H1 (cell line): Measurements from ENCODE around the gene MOK. TPM values are rescaled to one million over a fixed set of nuclear protein-coding genes. Genes with fewer than 3 reads are reported as not detected.

Source experiments
- CTCF ChIA-PET: fragments of 300-600 bp; sonication (Branson Sonifier 250); formaldehyde crosslinking; loops from one replicate; lab custom pipeline; 2021; ENCODE audit not compliant: partially characterized antibody; lab: Charles Lee
- POLR2A ChIA-PET: fragments of 300-600 bp; sonication (Branson Sonifier 250); formaldehyde crosslinking; loops from one replicate; lab custom pipeline; 2021; ENCODE audit warnings: inconsistent platforms; ENCODE audit not compliant: partially characterized antibody; lab: Charles Lee
- DNase-seq, 2 experiments: peaks; one replicate each; pipeline versions ENCODE4 v3.0.0 to v3.0.0-alpha.2; 2010 to 2022; ENCODE audit warnings: low spot score in 2 of 2, low read depth in 1 of 2, mixed read lengths in 1 of 2
- FAIRE-seq: peaks from 2 replicates; lab custom pipeline; 2011; peaks lifted over from hg19 to GRCh38; lab: Jason Lieb, UNC
- H2AFZ ChIP-seq: 2 replicates; pipeline ENCODE4 v1.8.1; 2012; ENCODE audit warnings: low read length, inconsistent platforms
- H2AK5ac ChIP-seq: 2 replicates; pipeline ENCODE4 v1.6.1; 2013; ENCODE audit warnings: low read depth, low read length
- H2BK120ac ChIP-seq: replicated peaks from 2 replicates; pipeline ENCODE3; 2013; ENCODE audit warnings: low read depth, low read length, inconsistent platforms
- H2BK12ac ChIP-seq: 2 replicates; pipeline ENCODE4 v1.6.1; 2013; ENCODE audit warnings: low read depth, low read length
- H2BK15ac ChIP-seq: 2 replicates; pipeline ENCODE4 v1.6.1; 2013; ENCODE audit warnings: low read length
- H2BK20ac ChIP-seq: 2 replicates; pipeline ENCODE4 v1.6.1; 2013; ENCODE audit warnings: low read length
- H2BK5ac ChIP-seq: 2 replicates; pipeline ENCODE4 v1.6.1; 2013; ENCODE audit warnings: low read depth, low read length
- H3K14ac ChIP-seq: 2 replicates; pipeline ENCODE4 v1.6.1; 2013; ENCODE audit warnings: inconsistent platforms; ENCODE audit not compliant: insufficient read length
- H3K18ac ChIP-seq: 2 replicates; pipeline ENCODE4 v1.6.1; 2013; ENCODE audit warnings: low read length; ENCODE audit errors: extremely low read depth
- H3K23ac ChIP-seq: 2 replicates; pipeline ENCODE4 v1.6.1; 2013; ENCODE audit warnings: inconsistent platforms; ENCODE audit not compliant: insufficient read length
- H3K23me2 ChIP-seq: 2 replicates; pipeline ENCODE4 v1.6.1; 2013; ENCODE audit warnings: low read depth, low read length
- H3K27ac ChIP-seq: 2 replicates; pipeline ENCODE4 v1.6.1; 2011; ENCODE audit warnings: low read depth, low read length, inconsistent platforms
- H3K27me3 ChIP-seq, 4 experiments: replicated peaks in 1 of 4; 1 replicate in 1 of 4; 2 replicates in 3 of 4; pipeline versions ENCODE4 v1.6.1 to v1.8.1; 2011 to 2013; ENCODE audit warnings: low read length in 3 of 4, mild to moderate bottlenecking in 3 of 4, inconsistent platforms in 2 of 4, mixed read lengths in 2 of 4, moderate library complexity in 1 of 4; ENCODE audit not compliant: control insufficient read depth in 3 of 4, insufficient read depth in 3 of 4; ENCODE audit errors: extremely low read depth in 1 of 4
- H3K36me3 ChIP-seq, 4 experiments: 2 replicates each; pipeline versions ENCODE4 v1.6.1 to v1.8.1; 2011 to 2013; ENCODE audit warnings: mild to moderate bottlenecking in 4 of 4, low read length in 3 of 4, moderate library complexity in 2 of 4, control low read depth in 1 of 4, inconsistent platforms in 1 of 4; ENCODE audit not compliant: insufficient read depth in 4 of 4, control insufficient read depth in 2 of 4
- H3K4ac ChIP-seq: replicated peaks from 2 replicates; pipeline ENCODE3; 2013; ENCODE audit warnings: low read length, low read depth, mixed read lengths, inconsistent platforms; ENCODE audit not compliant: insufficient read length
- H3K4me1 ChIP-seq, 4 experiments: replicated peaks in 1 of 4; 1 replicate in 1 of 4; 2 replicates in 3 of 4; pipeline versions ENCODE4 v1.6.1 to v1.8.1; 2011 to 2013; ENCODE audit warnings: low read length in 3 of 4, inconsistent platforms in 2 of 4, mixed read lengths in 1 of 4; ENCODE audit not compliant: insufficient read depth in 4 of 4, control insufficient read depth in 3 of 4
- H3K4me2 ChIP-seq, 2 experiments: 2 replicates each; pipeline versions ENCODE4 v1.6.1 to v1.8.1; 2011 to 2013; ENCODE audit warnings: low read depth in 2 of 2, low read length in 2 of 2, control low read depth in 1 of 2, inconsistent platforms in 1 of 2, mild to moderate bottlenecking in 1 of 2; ENCODE audit not compliant: insufficient read depth in 1 of 2
- H3K4me3 ChIP-seq, 4 experiments: fragments of 200-600, 300-600 bp in 1 of 4; sonication (generic), shearing (Covaris generic), sonication (Bioruptor Twin) in 1 of 4; 2 replicates each; pipeline versions ENCODE4 v1.5.1 to v1.8.1; 2011 to 2016; ENCODE audit warnings: low read length in 4 of 4, low read depth in 3 of 4, control low read depth in 2 of 4, inconsistent platforms in 2 of 4, mild to moderate bottlenecking in 2 of 4, mixed read lengths in 1 of 4, moderate library complexity in 1 of 4; ENCODE audit not compliant: insufficient read depth in 2 of 4; ENCODE audit errors: extremely low read depth in 1 of 4
- H3K56ac ChIP-seq: replicated peaks from 2 replicates; pipeline ENCODE3; 2013; ENCODE audit warnings: low read depth, mild to moderate bottlenecking, mixed read lengths, low read length, inconsistent platforms; ENCODE audit not compliant: insufficient read length
- H3K79me1 ChIP-seq: 2 replicates; pipeline ENCODE4 v1.6.1; 2013; ENCODE audit warnings: low read depth, low read length, control low read depth
- H3K79me2 ChIP-seq, 2 experiments: 2 replicates each; pipeline versions ENCODE4 v1.6.1 to v1.8.1; 2012 to 2013; ENCODE audit warnings: low read length in 2 of 2, mild to moderate bottlenecking in 2 of 2, inconsistent platforms in 1 of 2; ENCODE audit not compliant: insufficient read depth in 2 of 2, control insufficient read depth in 1 of 2
- H3K9ac ChIP-seq, 4 experiments: replicated peaks in 1 of 4; 1 replicate in 1 of 4; 2 replicates in 3 of 4; pipeline versions ENCODE4 v1.6.1 to v1.8.1; 2011 to 2013; ENCODE audit warnings: low read depth in 3 of 4, low read length in 3 of 4, control low read depth in 2 of 4, mild to moderate bottlenecking in 2 of 4, moderate library complexity in 2 of 4, inconsistent platforms in 1 of 4; ENCODE audit errors: extremely low read depth in 1 of 4
- H3K9me3 ChIP-seq, 2 experiments: 2 replicates each; pipeline versions ENCODE4 v1.6.1 to v1.8.1; 2012 to 2013; ENCODE audit warnings: mild to moderate bottlenecking in 2 of 2, moderate library complexity in 2 of 2, control low read depth in 1 of 2, inconsistent platforms in 1 of 2, low read depth in 1 of 2, low read length in 1 of 2, mixed read lengths in 1 of 2; ENCODE audit not compliant: insufficient read depth in 2 of 2
- H4K20me1 ChIP-seq, 2 experiments: replicated peaks in 1 of 2; 2 replicates each; pipeline versions ENCODE3 to v1.8.1; 2011 to 2013; ENCODE audit warnings: inconsistent platforms in 2 of 2, low read length in 2 of 2, mild to moderate bottlenecking in 1 of 2; ENCODE audit not compliant: insufficient read depth in 2 of 2, control insufficient read depth in 1 of 2
- H4K5ac ChIP-seq: 2 replicates; pipeline ENCODE4 v1.6.1; 2013; ENCODE audit warnings: low read length, low read depth, mixed read lengths, inconsistent platforms; ENCODE audit not compliant: insufficient read length
- H4K8ac ChIP-seq: 2 replicates; pipeline ENCODE4 v1.8.0; 2013; ENCODE audit warnings: mild to moderate bottlenecking, moderate library complexity, low read length, inconsistent platforms; ENCODE audit not compliant: insufficient read depth; ENCODE audit errors: extremely low read depth
- H4K91ac ChIP-seq: replicated peaks from 2 replicates; pipeline ENCODE3; 2013; ENCODE audit warnings: low read length, mixed read lengths, inconsistent platforms; ENCODE audit not compliant: insufficient read length
- ATF2 ChIP-seq: IDR thresholded peaks from 2 replicates; pipeline ENCODE4 v1.6.1; 2012; ENCODE audit warnings: low read length, inconsistent platforms
- BACH1 ChIP-seq: IDR thresholded peaks from 2 replicates; pipeline ENCODE4 v1.6.1; 2012; ENCODE audit warnings: low read length, improper control_type of control experiment
- CEBPB ChIP-seq: IDR thresholded peaks from 2 replicates; pipeline ENCODE4 v1.6.1; 2012; ENCODE audit warnings: low read depth, low read length
- EZH2 ChIP-seq: fragments of 200-600 bp; sonication (generic); IDR thresholded peaks from 2 replicates; pipeline ENCODE4 v1.7.1; 2012; ENCODE audit warnings: low read depth, mild to moderate bottlenecking, moderate library complexity, low read length, inconsistent platforms; ENCODE audit not compliant: severe bottlenecking
- MAFK ChIP-seq: IDR thresholded peaks from 2 replicates; pipeline ENCODE4 v1.6.1; 2012; ENCODE audit warnings: low read depth, mild to moderate bottlenecking, improper control_type of control experiment, low read length
- NANOG ChIP-seq: IDR thresholded peaks from 2 replicates; pipeline ENCODE4 v1.6.1; 2011; ENCODE audit warnings: low read length, low read depth, mild to moderate bottlenecking, inconsistent platforms; ENCODE audit not compliant: insufficient read depth, poor library complexity, severe bottlenecking
- POU5F1 ChIP-seq: IDR thresholded peaks from 2 replicates; pipeline ENCODE4 v1.6.1; 2011; ENCODE audit warnings: low read depth, mild to moderate bottlenecking, low read length, moderate library complexity
- RNF2 ChIP-seq: fragments of 200-900, 300-1000 bp; sonication (generic); IDR thresholded peaks from 2 replicates; pipeline ENCODE4 v1.7.1; 2016; ENCODE audit warnings: borderline replicate concordance, low read depth, mild to moderate bottlenecking, antibody characterized with exemption, low read length; ENCODE audit not compliant: poor library complexity, severe bottlenecking; ENCODE audit errors: missing control alignments
- SAP30 ChIP-seq: fragments of 300-600 bp; sonication (generic); IDR thresholded peaks from 2 replicates; pipeline ENCODE4 v1.7.1; 2012; ENCODE audit warnings: low read length, moderate library complexity, mild to moderate bottlenecking, inconsistent platforms; ENCODE audit not compliant: insufficient read depth, insufficient replicate concordance
- SIRT6 ChIP-seq: IDR thresholded peaks from one replicate; pipeline ENCODE4 v1.7.1; 2012; ENCODE audit warnings: low read length, inconsistent platforms
- SIX5 ChIP-seq: IDR thresholded peaks from 2 replicates; pipeline ENCODE4 v1.6.1; 2011; ENCODE audit warnings: mild to moderate bottlenecking, low read depth, low read length
- TAF1 ChIP-seq: IDR thresholded peaks from 2 replicates; pipeline ENCODE4 v1.6.1; 2011; ENCODE audit warnings: mild to moderate bottlenecking, low read depth, low read length
- TCF12 ChIP-seq: IDR thresholded peaks from 2 replicates; pipeline ENCODE4 v1.6.1; 2011; ENCODE audit warnings: low read depth, mild to moderate bottlenecking, low read length
- WGBS, 2 experiments: shearing (Covaris generic) in 1 of 2; methylation state at CpG; one replicate each; pipeline versions ENCODE4 v1.1.6 to v1.1.7; 2013 to 2015; ENCODE audit warnings: low lambda C conversion rate in 2 of 2, mixed read lengths in 2 of 2, inconsistent platforms in 1 of 2, low coverage in 1 of 2, missing lambda C conversion rate in 1 of 2; ENCODE audit not compliant: insufficient replicate concordance in 2 of 2, insufficient coverage in 1 of 2, insufficient read length in 1 of 2; ENCODE audit errors: extremely low coverage in 1 of 2, missing lambda C conversion rate in 1 of 2; 5-methylcytosine and 5-hydroxymethylcytosine counted together
- polyA plus RNA-seq, 7 experiments: library from polyadenylated mRNA; depleted of rRNA in 3 of 7; stranded (reverse) in 5 of 7; unstranded in 2 of 7; fragments of >200 nt in 5 of 7; fragments of 200-250 nt in 2 of 7; gene quantifications; 1 replicate in 5 of 7; 2 replicates in 1 of 7; 4 replicates in 1 of 7; pipeline versions ENCODE4 v1.2.1 to v1.2.3, GENCODE V29; 2011 to 2013; ENCODE audit warnings: missing spikeins in 2 of 7, mixed read lengths in 2 of 7
- total RNA-seq: library from RNA; stranded (reverse); fragmentation: NEBNext Ultra II Directional; extraction: Animal tissue kit (Norgen Biotek cat#: 25700); gene quantifications from 2 replicates; pipeline ENCODE4 v1.2.1, GENCODE V29; 2021

Gene MOK
- total and polyA plus RNA-seq, 2 of the 8 experiments (the other 6 are each of a cell fraction or from before 2014, with no cell fraction given): 2.1 to 2.5 TPM

GRCh38 chr14:102194856-102195255, 110.1 kb downstream of the MOK start:
- Histone ChIP-seq H3K79me2 (peaks cover 0 to 24% of the 10 kb centered on the region in 2 experiments; a peak in 2 of 4 replicates), H3K9ac (no peak overlapping the region), H3K9me3 (no peaks in the 10 kb centered on the region), H2BK120ac (no peak overlapping the region), H3K27me3 (no peaks in the 10 kb centered on the region), H3K4me3 (no peak overlapping the region), H2BK12ac (no peak overlapping the region), H3K27ac (no peak overlapping the region), H2BK20ac (no peak overlapping the region), H3K79me1 (peaks cover 11% of the 10 kb centered on the region), H3K4me2 (no peak overlapping the region), H4K8ac (no peak overlapping the region), H4K5ac (no peak overlapping the region), H2AFZ (no peak overlapping the region), H3K23ac (no peak overlapping the region), H3K14ac (no peak overlapping the region), H3K4ac (no peak overlapping the region), H2BK5ac (no peak overlapping the region), H3K18ac (no peak overlapping the region), H4K91ac (no peak overlapping the region), H3K56ac (no peak overlapping the region), H3K36me3 (peaks cover 0 to 28% (median 2%) of the 10 kb centered on the region in 4 experiments; a peak in 3 of 8 replicates), H2AK5ac (no peak overlapping the region), H4K20me1 (peaks cover 0 to 10% of the 10 kb centered on the region in 2 experiments), H3K4me1 (peaks cover 0 to 7% (median 0%) of the 10 kb centered on the region in 4 experiments; a peak in 3 of 7 replicates), H2BK15ac (no peak overlapping the region), H3K23me2 (no peaks in the 10 kb centered on the region)
- no peak for FAIRE-seq
- WGBS, 2 experiments: 87% methylated on average over 4 of the region's 4 CpGs; no CpG with 5 or more reads in 1 of the 2 experiments
- CTCF ChIA-PET: interaction anchor here (0.9 to 1.0 kb wide), 2 partner anchors 14 to 19 kb away, joined by 3 read pairs; no protein-coding TSS in a partner anchor
- no peak for DNase-seq
- POLR2A ChIA-PET: no interaction called here
- no peak for TF ChIP-seq TAF1
- no peak for TF ChIP-seq MAFK
- no peak for TF ChIP-seq SAP30
- no peak for TF ChIP-seq SIX5
- TF ChIP-seq NANOG: no peak
- TF ChIP-seq CEBPB: no peak
- no peak for TF ChIP-seq BACH1
- TF ChIP-seq SIRT6: no peak
- no peak for TF ChIP-seq RNF2
- no peak for TF ChIP-seq EZH2
- TF ChIP-seq POU5F1: no peak
- no peak for TF ChIP-seq TCF12
- no peak for TF ChIP-seq ATF2
